HCT116 (cell line): Measurements from ENCODE around the gene HACD4. TPM values are rescaled to one million over a fixed set of nuclear protein-coding genes. Genes with fewer than 3 reads are reported as not detected.

Experiments used
- ATAC-seq: fragments of 200-7000 bp; cut with Tn5 transposase; 2 replicates; pipeline ENCODE4 v1.9.1; 2020; ENCODE audit warnings: mild to moderate bottlenecking, moderate library complexity
- BruUV-seq: library from RNA; stranded (reverse); fragments of 400-500 nt; replicated peaks from 2 replicates; lab custom pipeline; 2021; lab: Mats Ljungman, UMichigan
- CTCF ChIA-PET: fragments of 300-600 bp; sonication (Branson Sonifier 250); formaldehyde crosslinking; loops from one replicate; lab custom pipeline; 2021; ENCODE audit warnings: antibody characterized with exemption; lab: Charles Lee
- POLR2A ChIA-PET: fragments of 300-600, 350-600 bp; sonication (Branson Sonifier 250); formaldehyde crosslinking; loops from one replicate; lab custom pipeline; 2021; ENCODE audit warnings: antibody characterized with exemption; lab: Charles Lee
- RAD21 ChIA-PET, 2 experiments: fragments of 300-600 bp; sonication (Branson Sonifier 250); formaldehyde crosslinking; loops; one replicate each; lab custom pipeline; 2023; ENCODE audit warnings: low total read pairs in 2 of 2; ENCODE audit not compliant: uncharacterized antibody in 2 of 2, unreplicated experiment in 2 of 2, low non-redundant PET in 1 of 2; lab: Charles Lee
- DNase-seq: peaks from one replicate; pipeline ENCODE4 v3.0.0-alpha.2; 2010; ENCODE audit warnings: low read depth, low spot score
- H2AFZ ChIP-seq: fragments of 200-600 bp; shearing (Covaris generic), sonication (generic); 2 replicates; pipeline ENCODE4 v1.6.1; 2017; ENCODE audit warnings: low read depth, mixed run types, mixed read lengths, antibody characterized with exemption, low read length; ENCODE audit not compliant: poor library complexity, severe bottlenecking
- H3K27ac ChIP-seq: 2 replicates; pipeline ENCODE4 v1.5.1; 2012; ENCODE audit warnings: low read depth, low read length
- H3K27me3 ChIP-seq: fragments of 200-600 bp; sonication (generic); 2 replicates; pipeline ENCODE4 v1.6.1; 2016; ENCODE audit warnings: mixed run types, low read length, mixed read lengths; ENCODE audit not compliant: insufficient read depth
- H3K36me3 ChIP-seq, 2 experiments: fragments of 200-500 bp in 1 of 2; fragments of 200-600 bp in 1 of 2; sonication (Bioruptor generic) in 1 of 2; sonication (generic) in 1 of 2; 2 replicates each; pipeline versions ENCODE4 v1.5.1 to v1.6.1; 2014 to 2016; ENCODE audit warnings: low read length in 2 of 2, inconsistent platforms in 1 of 2, mixed read lengths in 1 of 2, mixed run types in 1 of 2; ENCODE audit not compliant: insufficient read depth in 2 of 2, control insufficient read depth in 1 of 2
- H3K4me1 ChIP-seq, 2 experiments: fragments of 200-600 bp in 1 of 2; sonication (generic) in 1 of 2; 2 replicates each; pipeline versions ENCODE4 v1.5.1 to v1.6.1; 2012 to 2017; ENCODE audit warnings: low read length in 2 of 2, inconsistent platforms in 1 of 2, mild to moderate bottlenecking in 1 of 2, mixed read lengths in 1 of 2, mixed run types in 1 of 2, moderate library complexity in 1 of 2; ENCODE audit not compliant: insufficient read depth in 2 of 2, control insufficient read depth in 1 of 2
- H3K4me2 ChIP-seq: fragments of 200-600 bp; sonication (generic); 2 replicates; pipeline ENCODE4 v1.6.1; 2017; ENCODE audit warnings: mixed run types, low read length, mixed read lengths
- H3K4me3 ChIP-seq, 2 experiments: fragments of 200-600 bp in 1 of 2; sonication (generic) in 1 of 2; replicated peaks in 1 of 2; 2 replicates each; pipeline ENCODE4 v1.5.1; 2011 to 2016; ENCODE audit warnings: low read length in 2 of 2, control low read depth in 1 of 2, low read depth in 1 of 2, mild to moderate bottlenecking in 1 of 2, mixed read lengths in 1 of 2, mixed run types in 1 of 2
- H3K79me2 ChIP-seq: fragments of 200-600 bp; sonication (generic); 2 replicates; pipeline ENCODE4 v1.6.1; 2017; ENCODE audit warnings: mild to moderate bottlenecking, mixed run types, low read length, moderate library complexity, mixed read lengths; ENCODE audit not compliant: insufficient read depth
- H3K9ac ChIP-seq: fragments of 200-600 bp; sonication (generic); 2 replicates; pipeline ENCODE4 v1.6.1; 2016; ENCODE audit warnings: low read length, mixed read lengths
- H3K9me2 ChIP-seq: fragments of 200-600 bp; sonication (generic), shearing (Covaris generic); 2 replicates; pipeline ENCODE4 v1.6.1; 2017; ENCODE audit warnings: mixed run types, mild to moderate bottlenecking, moderate library complexity; ENCODE audit not compliant: insufficient read depth
- H3K9me3 ChIP-seq, 2 experiments: fragments of 200-500 bp in 1 of 2; fragments of 200-600 bp in 1 of 2; sonication (Bioruptor generic) in 1 of 2; sonication (generic) in 1 of 2; 2 replicates each; pipeline ENCODE4 v1.6.1; 2014 to 2017; ENCODE audit warnings: low read length in 2 of 2, mixed read lengths in 2 of 2, inconsistent platforms in 1 of 2, low read depth in 1 of 2, mild to moderate bottlenecking in 1 of 2, mixed run types in 1 of 2, moderate library complexity in 1 of 2; ENCODE audit not compliant: control insufficient read depth in 1 of 2, insufficient read depth in 1 of 2
- H4K20me1 ChIP-seq: fragments of 200-600 bp; sonication (generic), shearing (Covaris generic); 2 replicates; pipeline ENCODE4 v1.6.1; 2017; ENCODE audit warnings: mixed run types, mild to moderate bottlenecking, moderate library complexity; ENCODE audit not compliant: insufficient read depth
- CEBPB ChIP-seq: IDR thresholded peaks from 2 replicates; pipeline ENCODE4 v1.6.1; 2012; ENCODE audit warnings: low read depth
- CTCF ChIP-seq, 3 experiments: fragments of 200-600 bp in 1 of 3; sonication (generic) in 1 of 3; IDR thresholded peaks in 2 of 3; conservative IDR thresholded peaks in 1 of 3; 2 replicates each; pipeline ENCODE4 v1.5.1; 2012 to 2017; ENCODE audit warnings: low read depth in 2 of 3, low read length in 2 of 3, antibody characterized with exemption in 1 of 3, borderline replicate concordance in 1 of 3, control low read depth in 1 of 3, mild to moderate bottlenecking in 1 of 3, mixed read lengths in 1 of 3, mixed run types in 1 of 3, moderate library complexity in 1 of 3; ENCODE audit not compliant: insufficient read depth in 1 of 3
- EGR1 ChIP-seq: IDR thresholded peaks from 2 replicates; pipeline ENCODE4 v1.6.1; 2012; ENCODE audit warnings: low read depth
- ELF1 ChIP-seq: IDR thresholded peaks from 2 replicates; pipeline ENCODE4 v1.6.1; 2012; ENCODE audit warnings: low read depth, borderline replicate concordance
- FOSL1 ChIP-seq: IDR thresholded peaks from 2 replicates; pipeline ENCODE4 v1.6.1; 2012; ENCODE audit warnings: low read depth
- REST ChIP-seq: IDR thresholded peaks from 2 replicates; pipeline ENCODE4 v1.6.1; 2012; ENCODE audit warnings: low read depth
- SIN3A ChIP-seq: IDR thresholded peaks from 2 replicates; pipeline ENCODE4 v1.6.1; 2012; ENCODE audit warnings: low read depth
- SP1 ChIP-seq: IDR thresholded peaks from 2 replicates; pipeline ENCODE4 v1.6.1; 2012; ENCODE audit warnings: low read depth
- SRF ChIP-seq: IDR thresholded peaks from 2 replicates; pipeline ENCODE4 v1.6.1; 2012; ENCODE audit warnings: low read depth
- TCF7L2 ChIP-seq: IDR thresholded peaks from 2 replicates; pipeline ENCODE4 v1.7.0; 2011; ENCODE audit warnings: borderline replicate concordance, inconsistent platforms; ENCODE audit not compliant: insufficient read depth, insufficient read length; ENCODE audit errors: extremely low read depth
- YY1 ChIP-seq: IDR thresholded peaks from 2 replicates; pipeline ENCODE4 v1.6.1; 2011; ENCODE audit warnings: low read length, low read depth, moderate library complexity, mild to moderate bottlenecking; ENCODE audit not compliant: insufficient replicate concordance; ENCODE audit errors: extremely low read depth
- ZBTB33 ChIP-seq: IDR thresholded peaks from 2 replicates; pipeline ENCODE4 v1.6.1; 2011; ENCODE audit warnings: mild to moderate bottlenecking, low read length, moderate library complexity; ENCODE audit not compliant: insufficient replicate concordance; ENCODE audit errors: extremely low read depth
- ZFX ChIP-seq: fragments of 450-650 bp; IDR thresholded peaks from 2 replicates; pipeline ENCODE4 v1.6.1; 2017
- ZNF274 ChIP-seq: fragments of 200-500 bp; sonication (Bioruptor generic); IDR thresholded peaks from 2 replicates; pipeline ENCODE4 v1.6.1; 2014; ENCODE audit warnings: mild to moderate bottlenecking, low read depth, low read length, inconsistent platforms
- intact Hi-C: fragments of 100-400 bp; cut with micrococcal nuclease; formaldehyde crosslinking; loops from 2 replicates; pipeline ENCODE4 v1.10.0; 2022
- total RNA-seq: library from RNA; stranded (reverse); gene quantifications from one replicate; pipeline ENCODE4 v1.2.1, GENCODE V29; 2021; ENCODE audit not compliant: unreplicated experiment

Gene HACD4
- total RNA-seq, 1 experiment from 2014 or later = not detected

GRCh38 chr9:21042466-21042865 lies 11.0 kb upstream of the HACD4 start:
- ChIA-PET POLR2A (no interaction called here), CTCF (no interaction called here), RAD21 (no interaction called here)
- Histone ChIP-seq H4K20me1 (no peaks in the 10 kb centered on the region), H3K9me3 (no peaks in the 10 kb centered on the region), H3K79me2 (no peaks in the 10 kb centered on the region), H3K9ac (no peak overlapping the region), H3K27ac (no peak overlapping the region), H3K4me1 (no peaks in the 10 kb centered on the region), H3K4me2 (no peak overlapping the region)
- no peak for ATAC-seq
- intact Hi-C loops = no loop called here
- TF ChIP-seq ZNF274 (no peak), TCF7L2 (no peak), ZBTB33 (no peak), CEBPB (no peak)
- TF ChIP-seq, all 23 proteins: peak for 0
- H3K4me3 ChIP-seq = no peak overlapping the region
- H3K9me2 ChIP-seq = no peaks in the 10 kb centered on the region
- no peak overlapping the region for H2AFZ ChIP-seq
- no TSS peak for BruUV-seq
- H3K36me3 ChIP-seq = no peaks in the 10 kb centered on the region
- no peak for DNase-seq
- no peaks in the 10 kb centered on the region for H3K27me3 ChIP-seq

- no peak overlapping the region for H3K27ac ChIP-seq
- ChIA-PET CTCF (no interaction called here), POLR2A (no interaction called here), RAD21 (no interaction called here)
- no peak overlapping the region for H3K9ac ChIP-seq
- H4K20me1 ChIP-seq = no peaks in the 10 kb centered on the region
- no peaks in the 10 kb centered on the region for H3K79me2 ChIP-seq
- H3K36me3 ChIP-seq = no peaks in the 10 kb centered on the region
- H3K4me2 ChIP-seq = no peak overlapping the region
- BruUV-seq = no TSS peak
- no peak for ATAC-seq
- no peak for DNase-seq
- H3K4me3 ChIP-seq = no peak overlapping the region
- no peak overlapping the region for H2AFZ ChIP-seq
- H3K9me2 ChIP-seq = no peaks in the 10 kb centered on the region
- intact Hi-C loops = no loop called here
- no peaks in the 10 kb centered on the region for H3K9me3 ChIP-seq
- no peaks in the 10 kb centered on the region for H3K4me1 ChIP-seq
- H3K27me3 ChIP-seq = no peaks in the 10 kb centered on the region
- TF ChIP-seq SIN3A = no peak
- TF ChIP-seq CEBPB = no peak
- no peak for TF ChIP-seq SRF
- TF ChIP-seq EGR1 = no peak
- TF ChIP-seq ZFX = no peak
- no peak for TF ChIP-seq FOSL1
- no peak for TF ChIP-seq ELF1
- no peak for TF ChIP-seq CTCF (IDR thresholded peaks at IDR 0.05 in 2 of 3, conservative IDR thresholded peaks at IDR 0.05 in 1 of 3; ENCODE audit: borderline replicate concordance in 1 of 3, insufficient read depth in 1 of 3, low read depth in 2 of 3, low read length in 2 of 3)
- TF ChIP-seq REST = no peak
- TF ChIP-seq SP1 = no peak
- no peak for TF ChIP-seq YY1
- no peak for TF ChIP-seq ZNF274
Measured at GRCh38 chr9:21039302-21039701, 7.9 kb upstream of the HACD4 start.
